ENCODE results near the gene TNRC18. TPM values are rescaled to one million over a fixed set of nuclear protein-coding genes. Genes with fewer than 3 reads are reported as not detected.
"Not testable (repeated sequence)": the region's sequence is repeated elsewhere in the genome, so short reads cannot be mapped to it uniquely, and the experiment has no call there.

The TNRC18 gene
- total RNA-seq, 1 donor from 2014 or later: 118 TPM

DNA sequence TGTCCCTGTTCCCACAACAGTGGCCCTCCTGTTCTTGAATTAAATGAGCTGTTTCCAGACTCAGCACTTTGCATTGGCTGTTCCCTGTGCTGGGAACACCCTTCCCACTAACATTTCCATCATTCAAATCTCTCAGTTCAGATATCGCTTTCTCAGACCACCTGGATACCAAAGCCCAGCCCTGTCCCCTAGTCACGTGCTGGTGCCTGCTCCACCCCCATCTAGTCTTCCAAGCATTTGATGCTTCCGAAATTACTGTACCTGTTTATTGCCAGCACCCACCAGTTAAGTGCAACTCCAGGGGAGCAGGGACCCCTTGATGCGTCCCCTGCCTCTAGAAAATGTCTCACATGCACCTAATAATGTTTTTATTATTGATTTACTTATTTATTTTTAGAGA, 143.9 kb downstream of the TNRC18 start:
- ATAC-seq (no peak), DNase-seq (no peak)
- TF ChIP-seq, protein P1, sequence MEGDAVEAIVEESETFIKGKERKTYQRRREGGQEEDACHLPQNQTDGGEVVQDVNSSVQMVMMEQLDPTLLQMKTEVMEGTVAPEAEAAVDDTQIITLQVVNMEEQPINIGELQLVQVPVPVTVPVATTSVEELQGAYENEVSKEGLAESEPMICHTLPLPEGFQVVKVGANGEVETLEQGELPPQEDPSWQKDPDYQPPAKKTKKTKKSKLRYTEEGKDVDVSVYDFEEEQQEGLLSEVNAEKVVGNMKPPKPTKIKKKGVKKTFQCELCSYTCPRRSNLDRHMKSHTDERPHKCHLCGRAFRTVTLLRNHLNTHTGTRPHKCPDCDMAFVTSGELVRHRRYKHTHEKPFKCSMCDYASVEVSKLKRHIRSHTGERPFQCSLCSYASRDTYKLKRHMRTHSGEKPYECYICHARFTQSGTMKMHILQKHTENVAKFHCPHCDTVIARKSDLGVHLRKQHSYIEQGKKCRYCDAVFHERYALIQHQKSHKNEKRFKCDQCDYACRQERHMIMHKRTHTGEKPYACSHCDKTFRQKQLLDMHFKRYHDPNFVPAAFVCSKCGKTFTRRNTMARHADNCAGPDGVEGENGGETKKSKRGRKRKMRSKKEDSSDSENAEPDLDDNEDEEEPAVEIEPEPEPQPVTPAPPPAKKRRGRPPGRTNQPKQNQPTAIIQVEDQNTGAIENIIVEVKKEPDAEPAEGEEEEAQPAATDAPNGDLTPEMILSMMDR (IDR thresholded peaks at IDR 0.05): no peak
- H3K27me3 ChIP-seq: peaks cover 13% of the 10 kb centered on the region
- no peak overlapping the region for H3K27ac ChIP-seq
- H3K4me1 ChIP-seq: peaks cover 6% of the 10 kb centered on the region
- no peaks in the 10 kb centered on the region for H3K36me3 ChIP-seq
- H3K4me3 ChIP-seq: no peak overlapping the region
- intact Hi-C loops (cut with DNase I): no loop called here
- no peaks in the 10 kb centered on the region for H3K9me3 ChIP-seq

DNA sequence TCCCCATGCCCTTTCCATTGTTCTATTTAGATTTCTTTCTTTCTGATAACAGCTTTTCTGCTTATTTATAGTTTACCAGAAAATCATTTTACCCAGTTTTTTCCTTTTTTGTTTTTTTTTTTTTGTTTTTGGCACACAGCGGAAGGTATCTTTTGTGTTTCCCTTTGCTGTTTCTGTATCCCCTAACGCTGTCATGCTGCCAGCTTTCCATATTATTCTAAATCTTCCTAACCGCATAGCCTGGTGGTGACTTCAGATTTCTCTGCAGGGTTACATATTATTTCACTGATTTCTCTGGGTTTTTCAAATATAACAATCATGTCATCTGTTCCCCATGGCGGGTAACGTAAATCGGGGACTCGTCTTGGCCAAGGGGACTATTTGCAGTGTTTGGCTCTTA, 144.9 kb downstream of the TNRC18 start:
- H3K36me3 ChIP-seq: no peaks in the 10 kb centered on the region
- peaks cover 6% of the 10 kb centered on the region for H3K27me3 ChIP-seq
- H3K4me1 ChIP-seq: peaks cover 5% of the 10 kb centered on the region
- no peaks in the 10 kb centered on the region for H3K9me3 ChIP-seq
- DNase-seq: no peak
- TF ChIP-seq, protein P1 (IDR thresholded peaks at IDR 0.05): no peak
- intact Hi-C loops (cut with DNase I): no loop called here
- ATAC-seq: no peak
- H3K4me3 ChIP-seq: no peak overlapping the region
- no peak overlapping the region for H3K27ac ChIP-seq

DNA sequence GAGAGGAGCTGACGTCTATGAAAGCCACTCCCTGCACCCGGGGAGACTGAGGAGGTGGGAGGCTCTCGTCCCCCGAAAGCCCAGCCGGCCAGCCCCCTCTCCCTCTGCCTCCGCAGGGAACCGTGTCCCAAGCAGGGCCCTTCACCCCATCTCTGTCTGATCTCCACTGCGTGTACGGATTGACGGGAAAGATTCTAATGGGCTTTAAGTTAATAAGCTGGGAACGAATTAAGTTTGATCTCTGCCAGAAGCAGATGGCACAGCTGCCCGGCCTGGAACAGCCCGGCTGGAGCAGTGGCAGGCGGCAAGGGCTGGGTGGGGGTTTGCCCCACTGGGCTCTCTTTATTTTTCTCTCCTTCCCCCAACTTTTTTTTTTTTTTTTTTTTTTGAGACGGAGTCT, 147.0 kb downstream of the TNRC18 start:
- no peaks in the 10 kb centered on the region for H3K27me3 ChIP-seq
- H3K4me1 ChIP-seq: no peaks in the 10 kb centered on the region
- no peaks in the 10 kb centered on the region for H3K36me3 ChIP-seq
- ATAC-seq (no peak), DNase-seq (no peak)
- TF ChIP-seq, protein P1 (IDR thresholded peaks at IDR 0.05): no peak
- H3K27ac ChIP-seq: no peak overlapping the region
- no peaks in the 10 kb centered on the region for H3K9me3 ChIP-seq
- no peak overlapping the region for H3K4me3 ChIP-seq
- intact Hi-C loops (cut with DNase I): no loop called here

DNA sequence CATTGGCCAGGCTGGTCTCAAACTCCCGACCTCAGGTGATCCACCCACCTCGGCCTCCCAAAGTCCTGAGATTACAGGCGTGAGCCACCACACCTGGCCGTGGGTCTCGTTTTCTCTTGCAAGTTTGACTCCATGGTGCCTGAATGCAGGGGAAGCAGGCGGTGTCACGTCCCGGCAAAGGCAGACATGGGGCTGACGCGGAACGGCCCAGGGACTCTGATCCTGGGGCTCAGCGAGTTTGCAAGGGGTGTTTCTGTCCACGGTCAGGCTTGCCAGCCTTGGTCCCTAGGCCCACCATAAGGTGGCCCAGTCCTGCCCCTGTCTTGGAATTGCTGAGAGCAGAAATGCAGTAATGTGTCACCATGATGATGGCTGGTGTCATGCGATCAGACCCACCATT, 147.5 kb downstream of the TNRC18 start:
- intact Hi-C loops (cut with DNase I); H3K36me3 ChIP-seq; H3K27ac ChIP-seq; DNase-seq; H3K4me1 ChIP-seq; H3K27me3 ChIP-seq; H3K4me3 ChIP-seq; H3K9me3 ChIP-seq; ATAC-seq: not testable (repeated sequence)

DNA sequence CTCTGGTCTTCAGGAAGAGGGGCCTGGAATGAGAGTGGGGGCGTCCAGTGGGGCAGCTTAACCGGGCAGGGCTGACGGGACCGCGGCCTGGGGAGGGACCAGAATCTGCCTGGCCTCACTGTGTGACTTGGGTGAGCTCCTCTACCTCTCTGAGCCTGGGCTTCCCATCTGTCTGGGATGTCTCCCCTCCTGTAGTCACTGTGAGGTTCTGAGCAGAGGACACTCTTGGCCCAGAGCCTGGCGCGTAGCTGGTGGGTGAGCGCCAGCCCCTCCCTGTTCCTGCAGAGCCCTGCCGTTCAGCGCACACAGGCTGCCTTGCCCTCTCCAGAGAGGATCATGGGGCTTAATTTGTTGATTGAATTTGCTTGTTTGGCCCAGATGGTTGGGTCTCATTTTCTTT, 148.1 kb downstream of the TNRC18 start:
- H3K4me3 ChIP-seq; H3K27me3 ChIP-seq; DNase-seq; H3K27ac ChIP-seq; intact Hi-C loops (cut with DNase I); H3K4me1 ChIP-seq; H3K36me3 ChIP-seq; H3K9me3 ChIP-seq: not testable (repeated sequence)
- peak; percentile 37 for ATAC-seq

DNA sequence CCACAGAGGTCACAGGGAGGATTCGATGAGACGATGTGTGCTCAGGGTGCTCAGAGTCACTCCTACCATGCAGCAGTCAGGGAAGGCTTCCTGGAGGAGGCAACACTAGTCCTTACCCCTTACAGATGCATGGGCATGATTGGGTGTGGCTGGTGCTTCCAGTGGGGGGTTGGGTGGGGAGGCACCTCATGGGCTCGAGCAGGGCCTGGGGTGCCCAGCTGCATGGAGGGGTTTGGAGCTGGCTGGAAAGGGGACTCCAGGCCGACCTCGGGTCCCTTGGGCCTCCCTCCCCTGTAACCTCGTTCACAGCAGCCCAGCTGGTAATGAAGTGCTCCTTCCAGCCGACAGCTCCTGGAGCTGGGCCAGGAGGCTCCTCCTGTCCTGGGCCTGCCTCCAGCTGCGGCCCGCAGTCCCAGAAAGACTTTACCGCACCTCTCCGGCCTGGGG, 148.6 kb downstream of the TNRC18 start:
- intact Hi-C loops (cut with DNase I); DNase-seq; H3K27me3 ChIP-seq; H3K9me3 ChIP-seq; H3K36me3 ChIP-seq; H3K4me1 ChIP-seq; H3K4me3 ChIP-seq; H3K27ac ChIP-seq: not testable (repeated sequence)
- peak; percentile 74 for ATAC-seq

DNA sequence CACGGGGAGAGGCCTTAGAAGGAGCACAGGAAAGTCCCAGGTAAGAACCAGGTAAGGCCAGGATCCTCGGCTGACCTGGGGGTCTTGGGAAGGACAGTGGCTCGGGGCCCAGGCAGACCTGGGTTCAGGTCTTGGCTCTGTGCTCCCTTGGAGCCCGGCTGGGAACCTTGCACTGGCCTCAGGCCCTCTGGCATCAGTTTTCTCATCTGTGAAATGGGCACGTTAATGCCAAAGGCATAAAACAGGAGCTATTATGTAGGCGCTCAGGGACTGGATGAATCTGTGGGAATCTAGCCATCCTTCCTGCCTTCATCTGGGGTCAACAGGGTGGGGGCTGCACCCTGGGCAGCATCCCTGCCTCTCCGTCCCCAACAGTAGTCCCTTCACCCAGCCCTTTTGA, 149.2 kb downstream of the TNRC18 start:
- Histone ChIP-seq H3K27ac (no peak overlapping the region), H3K27me3 (no peaks in the 10 kb centered on the region), H3K4me3 (no peak overlapping the region), H3K4me1 (no peaks in the 10 kb centered on the region), H3K36me3 (no peaks in the 10 kb centered on the region), H3K9me3 (no peaks in the 10 kb centered on the region)
- TF ChIP-seq, protein P1 (IDR thresholded peaks at IDR 0.05): no peak
- intact Hi-C loops (cut with DNase I): no loop called here
- DNase-seq (no peak), ATAC-seq (no peak)

DNA sequence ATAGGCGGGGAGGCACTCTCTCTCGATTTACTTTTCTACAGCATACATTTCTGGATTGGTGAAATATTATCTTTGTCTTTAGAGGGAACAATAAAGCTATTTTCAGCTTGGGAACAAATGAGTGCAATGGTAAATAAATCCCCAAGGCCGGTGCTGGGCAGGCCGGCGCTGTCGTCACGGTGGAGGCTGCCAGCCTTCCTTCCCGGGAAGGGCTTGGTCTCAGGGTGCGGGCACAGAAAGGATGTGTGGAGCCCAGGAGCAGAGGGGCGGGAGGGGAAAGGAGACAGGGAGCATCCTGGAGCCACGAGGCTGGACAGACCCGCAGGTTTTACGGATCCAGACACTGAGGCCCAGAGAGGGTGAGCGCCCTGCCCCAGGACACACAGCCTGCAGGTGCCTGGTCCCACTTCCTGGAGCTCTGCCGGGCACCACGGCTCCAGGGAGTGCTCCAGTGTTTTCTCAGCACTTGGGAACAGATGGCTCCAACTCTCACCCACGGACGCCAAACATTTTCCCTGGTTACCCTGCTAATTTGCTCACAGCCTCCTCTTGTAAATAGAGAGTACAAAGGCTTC, 149.7 kb downstream of the TNRC18 start:
- H3K9me3 ChIP-seq; H3K27ac ChIP-seq; H3K4me3 ChIP-seq; intact Hi-C loops (cut with DNase I); H3K36me3 ChIP-seq; DNase-seq; H3K27me3 ChIP-seq; H3K4me1 ChIP-seq: not testable (repeated sequence)
- peak; percentile 25 for ATAC-seq

All from upper lobe of right lung (tissue), 1 donor.